ENCODE results near the gene BTN1A1. TPM values are rescaled to one million over a fixed set of nuclear protein-coding genes. Genes with fewer than 3 reads are reported as not detected.

BTN1A1 gene
- polyA plus RNA-seq, 1 donor (not counting 4 experiments of a cell fraction or from before 2014, with no cell fraction given), result not detected

DNA sequence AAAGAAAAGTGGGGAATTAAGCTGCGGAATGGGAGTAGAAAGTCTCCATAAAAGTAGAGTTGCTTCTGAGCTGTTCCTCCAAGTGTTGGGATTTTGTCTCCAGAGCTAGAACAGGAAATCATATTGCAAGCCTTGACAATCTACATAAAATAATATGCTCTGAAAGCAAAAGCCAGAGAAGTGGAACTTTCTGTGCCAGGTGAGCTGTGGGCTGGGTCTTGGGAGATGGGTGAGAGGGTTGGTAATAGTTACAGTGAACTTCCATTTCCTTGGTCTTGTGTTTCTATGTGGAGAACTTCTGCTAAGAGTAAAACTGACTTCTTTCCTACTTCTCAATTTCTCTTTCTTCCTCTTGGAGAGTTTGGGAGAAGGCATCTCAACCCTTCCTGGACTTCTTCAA is 31.8 kb downstream of the BTN1A1 start:
- no peak overlapping the region for H3K4me3 ChIP-seq (ENCODE audit: control insufficient read depth in 2 of 3, extremely low read depth in 1 of 3, insufficient read depth in 2 of 3, low read depth in 1 of 3, low read length in 3 of 3)
- no peaks in the 10 kb centered on the region for H3K9me1 ChIP-seq (ENCODE audit: control insufficient read depth, extremely low read depth, insufficient read depth, low read length)
- no peaks in the 10 kb centered on the region for H3K9me3 ChIP-seq (ENCODE audit: control insufficient read depth, low read depth, low read length)
- no peaks in the 10 kb centered on the region for H3K36me3 ChIP-seq (ENCODE audit: control insufficient read depth in 2 of 2, extremely low read depth in 1 of 2, insufficient read depth in 2 of 2, low read length in 2 of 2)
- H3K27ac ChIP-seq (ENCODE audit: control insufficient read depth, insufficient read depth, low read length), result no peak overlapping the region
- H3K4me2 ChIP-seq (ENCODE audit: control insufficient read depth, extremely low read depth, insufficient read depth, low read depth, low read length), result no peak overlapping the region
- no peaks in the 10 kb centered on the region for H3K27me3 ChIP-seq (ENCODE audit: control insufficient read depth, extremely low read depth, insufficient read depth, low read length)
- H3K79me2 ChIP-seq (ENCODE audit: control insufficient read depth, insufficient read depth, low read length), result no peaks in the 10 kb centered on the region
- dilution Hi-C loops (cut with MboI; ENCODE audit: extremely low pct_ligation_motif_present, low sequenced_read_pairs), result loop anchor here (25.0 kb wide), 1 partner anchor 195 kb away; no protein-coding TSS in a partner anchor
- H4K20me1 ChIP-seq (ENCODE audit: control insufficient read depth, extremely low read depth, insufficient read depth, low read length), result no peaks in the 10 kb centered on the region
- H3K4me1 ChIP-seq (ENCODE audit: control insufficient read depth, extremely low read depth, insufficient read depth, low read length), result peaks cover 12% of the 10 kb centered on the region
- FAIRE-seq (no peak), DNase-seq (ENCODE audit: low read depth, low spot score) (no peak)
- H3K9ac ChIP-seq (ENCODE audit: control insufficient read depth, extremely low read depth, insufficient read depth, low read length), result no peak overlapping the region
- H2AFZ ChIP-seq (ENCODE audit: control insufficient read depth, low read length), result no peak overlapping the region
- TF ChIP-seq, protein P1, sequence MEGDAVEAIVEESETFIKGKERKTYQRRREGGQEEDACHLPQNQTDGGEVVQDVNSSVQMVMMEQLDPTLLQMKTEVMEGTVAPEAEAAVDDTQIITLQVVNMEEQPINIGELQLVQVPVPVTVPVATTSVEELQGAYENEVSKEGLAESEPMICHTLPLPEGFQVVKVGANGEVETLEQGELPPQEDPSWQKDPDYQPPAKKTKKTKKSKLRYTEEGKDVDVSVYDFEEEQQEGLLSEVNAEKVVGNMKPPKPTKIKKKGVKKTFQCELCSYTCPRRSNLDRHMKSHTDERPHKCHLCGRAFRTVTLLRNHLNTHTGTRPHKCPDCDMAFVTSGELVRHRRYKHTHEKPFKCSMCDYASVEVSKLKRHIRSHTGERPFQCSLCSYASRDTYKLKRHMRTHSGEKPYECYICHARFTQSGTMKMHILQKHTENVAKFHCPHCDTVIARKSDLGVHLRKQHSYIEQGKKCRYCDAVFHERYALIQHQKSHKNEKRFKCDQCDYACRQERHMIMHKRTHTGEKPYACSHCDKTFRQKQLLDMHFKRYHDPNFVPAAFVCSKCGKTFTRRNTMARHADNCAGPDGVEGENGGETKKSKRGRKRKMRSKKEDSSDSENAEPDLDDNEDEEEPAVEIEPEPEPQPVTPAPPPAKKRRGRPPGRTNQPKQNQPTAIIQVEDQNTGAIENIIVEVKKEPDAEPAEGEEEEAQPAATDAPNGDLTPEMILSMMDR (optimal IDR thresholded peaks at IDR 0.05 in 1 of 3, IDR thresholded peaks at IDR 0.05 in 1 of 3, conservative IDR thresholded peaks at IDR 0.05 in 1 of 3; ENCODE audit: extremely low read depth in 1 of 3, insufficient read depth in 2 of 3, low read length in 3 of 3), result no peak
- TF ChIP-seq EZH2 (IDR thresholded peaks at IDR 0.05; ENCODE audit: low read length), result no peak

DNA sequence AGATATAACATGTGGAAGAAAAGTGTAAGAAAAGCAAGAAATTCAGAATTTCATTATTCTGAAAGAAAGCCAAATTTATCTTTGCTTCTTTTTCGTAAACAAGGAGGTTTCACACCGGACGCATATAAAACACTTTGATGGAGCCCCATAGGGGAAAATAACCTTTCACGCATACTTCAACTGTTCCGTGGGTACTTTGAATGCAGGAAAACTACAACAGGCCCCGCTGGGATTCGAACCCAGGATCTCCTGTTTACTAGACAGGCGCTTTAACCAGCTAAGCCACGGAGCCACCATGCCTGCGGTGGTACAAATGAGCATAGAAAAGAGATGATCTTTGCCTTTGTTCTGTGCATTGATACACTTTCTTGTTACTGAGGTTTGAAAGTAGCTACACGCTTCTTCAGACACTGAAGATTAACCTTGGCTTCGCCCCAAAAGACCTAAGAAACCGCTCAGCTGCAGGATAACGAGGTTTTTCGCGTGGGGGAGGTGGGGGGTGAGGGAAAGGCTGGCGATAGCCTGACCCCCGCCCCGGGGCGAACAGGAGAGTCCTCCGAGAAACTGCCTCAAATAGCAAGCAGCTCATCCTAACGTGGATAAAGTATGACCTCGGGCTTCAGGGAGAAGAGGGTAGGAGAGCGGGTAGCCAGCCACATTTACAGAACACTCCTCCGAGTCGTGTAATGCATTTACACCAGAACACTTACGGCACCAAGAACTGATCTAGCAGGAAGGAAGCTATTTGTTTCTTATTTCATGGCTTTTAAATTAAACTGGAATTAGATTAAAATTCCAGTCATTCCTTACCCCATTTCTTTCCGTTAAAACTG is 32.8 kb downstream of the BTN1A1 start:
- H3K27me3 ChIP-seq (ENCODE audit: control insufficient read depth, extremely low read depth, insufficient read depth, low read length), result no peaks in the 10 kb centered on the region
- peak overlapping the region; percentile 95 for H2AFZ ChIP-seq (ENCODE audit: control insufficient read depth, low read length)
- no peaks in the 10 kb centered on the region for H3K79me2 ChIP-seq (ENCODE audit: control insufficient read depth, insufficient read depth, low read length)
- peak overlapping the region; percentile 44 for H3K27ac ChIP-seq (ENCODE audit: control insufficient read depth, insufficient read depth, low read length)
- peak overlapping the region; percentile 77 for H3K9ac ChIP-seq (ENCODE audit: control insufficient read depth, extremely low read depth, insufficient read depth, low read length)
- H3K4me3 ChIP-seq (ENCODE audit: control insufficient read depth in 2 of 3, extremely low read depth in 1 of 3, insufficient read depth in 2 of 3, low read depth in 1 of 3, low read length in 3 of 3), result peak overlapping the region; percentile 45 to 100 (median 85)
- no peaks in the 10 kb centered on the region for H3K36me3 ChIP-seq (ENCODE audit: control insufficient read depth in 2 of 2, extremely low read depth in 1 of 2, insufficient read depth in 2 of 2, low read length in 2 of 2)
- H4K20me1 ChIP-seq (ENCODE audit: control insufficient read depth, extremely low read depth, insufficient read depth, low read length), result no peaks in the 10 kb centered on the region
- dilution Hi-C loops (cut with MboI; ENCODE audit: extremely low pct_ligation_motif_present, low sequenced_read_pairs), result loop anchor here (25.0 kb wide), 1 partner anchor 196 kb away; no protein-coding TSS in a partner anchor
- FAIRE-seq (peak; percentile 73), DNase-seq (ENCODE audit: low read depth, low spot score) (no peak)
- H3K9me3 ChIP-seq (ENCODE audit: control insufficient read depth, low read depth, low read length), result no peaks in the 10 kb centered on the region
- H3K9me1 ChIP-seq (ENCODE audit: control insufficient read depth, extremely low read depth, insufficient read depth, low read length), result no peaks in the 10 kb centered on the region
- peak overlapping the region; percentile 89 for H3K4me2 ChIP-seq (ENCODE audit: control insufficient read depth, extremely low read depth, insufficient read depth, low read depth, low read length)
- peaks cover 14% of the 10 kb centered on the region for H3K4me1 ChIP-seq (ENCODE audit: control insufficient read depth, extremely low read depth, insufficient read depth, low read length)
- no peak for TF ChIP-seq EZH2 (IDR thresholded peaks at IDR 0.05; ENCODE audit: low read length)
- TF ChIP-seq, protein P1 (optimal IDR thresholded peaks at IDR 0.05 in 1 of 3, IDR thresholded peaks at IDR 0.05 in 1 of 3, conservative IDR thresholded peaks at IDR 0.05 in 1 of 3; ENCODE audit: extremely low read depth in 1 of 3, insufficient read depth in 2 of 3, low read length in 3 of 3), result no peak

Data from keratinocyte (primary cell).